NK-92 (cell line): Measurements from ENCODE around the gene PDGFA.

ENCODE experiments used
- DNase-seq: peaks from one replicate; lab custom pipeline; 2025; ENCODE audit not compliant: unreplicated experiment; lab: John Stamatoyannopoulos, UW

Gene PDGFA

DNA sequence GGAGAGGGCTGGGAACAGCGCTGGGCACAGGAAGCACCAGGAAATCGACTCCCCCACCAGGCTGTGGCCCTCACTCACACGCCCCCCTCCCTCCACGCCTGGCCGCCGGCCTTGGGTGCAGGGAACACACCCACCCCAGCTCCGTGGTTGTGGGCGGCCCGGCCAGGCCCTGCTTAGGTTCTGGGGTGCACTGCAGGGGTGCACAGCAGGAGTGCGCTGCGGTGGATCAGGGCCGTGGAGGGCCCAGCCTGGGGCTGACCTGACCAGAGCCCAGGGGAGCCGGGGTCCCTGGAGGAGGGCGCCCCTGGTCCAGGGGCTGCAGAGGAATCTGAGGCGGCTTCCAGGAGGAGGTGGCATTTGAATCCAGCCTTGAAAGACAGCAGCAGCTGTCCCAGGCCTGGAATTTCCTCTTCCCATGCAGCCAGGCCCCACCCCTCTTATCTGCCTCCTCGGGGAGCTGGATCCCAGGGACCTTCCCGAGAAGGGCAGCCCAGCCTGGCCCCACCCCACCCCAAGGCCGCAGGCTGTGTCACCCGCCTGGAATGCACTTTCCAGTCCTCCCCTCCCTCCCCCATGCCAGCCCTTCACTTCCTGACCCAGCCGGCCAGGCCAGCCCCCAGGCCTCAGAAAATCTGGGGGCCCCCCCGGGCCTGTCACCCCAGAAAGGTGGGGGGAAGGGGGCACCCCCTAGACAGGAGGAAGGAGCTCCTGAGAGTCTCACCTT lies 18.4 kb upstream of the PDGFA start:
- DNase-seq = no peak

DNA sequence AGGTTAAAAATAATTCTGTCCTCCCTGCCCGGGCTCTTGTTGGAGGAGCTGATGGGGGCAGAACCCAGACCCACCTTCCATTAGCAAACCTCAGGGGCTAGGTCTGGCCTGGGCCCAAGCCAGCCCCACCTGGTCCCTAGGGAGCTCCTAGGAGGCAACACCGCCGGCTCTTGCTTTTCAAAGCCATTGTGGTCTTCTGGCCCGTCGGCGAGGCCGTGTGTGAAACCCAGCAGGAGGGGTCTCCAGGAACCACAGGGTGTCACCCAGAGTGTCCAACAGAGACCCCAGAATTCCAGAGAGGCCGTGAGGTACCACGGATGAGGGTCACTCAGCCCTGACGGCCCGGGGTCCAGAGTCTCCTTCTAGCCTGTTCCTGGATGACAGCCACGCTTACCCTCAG lies 16.6 kb upstream of the PDGFA start:
- DNase-seq = no peak

DNA sequence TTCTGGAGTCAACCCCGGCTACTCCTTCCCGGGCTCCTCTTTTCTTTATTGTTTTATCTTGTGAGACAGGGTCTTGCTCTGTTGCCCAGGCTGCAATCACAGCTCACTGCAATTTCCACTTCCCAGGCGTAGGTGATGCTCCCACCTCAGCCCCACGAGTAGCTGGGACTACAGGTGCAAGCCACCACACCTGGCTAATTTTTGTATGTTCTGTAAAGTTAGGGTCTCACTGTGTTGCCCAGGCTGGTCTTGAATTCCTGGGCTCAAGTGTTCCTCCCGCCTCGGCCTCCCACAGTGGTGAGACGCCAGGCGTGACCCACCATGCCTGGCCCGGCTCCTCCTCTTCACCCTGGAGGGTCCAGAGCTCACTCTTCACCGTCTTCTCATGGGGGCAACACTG lies 15.3 kb upstream of the PDGFA start:
- DNase-seq = no peak

- DNase-seq = no peak
These were observed 14.4 kb upstream of the PDGFA start for GRCh38 chr7:534075-534474.

GRCh38 chr7:533266-533665 lies 13.6 kb upstream of the PDGFA start:
- no peak for DNase-seq

DNA sequence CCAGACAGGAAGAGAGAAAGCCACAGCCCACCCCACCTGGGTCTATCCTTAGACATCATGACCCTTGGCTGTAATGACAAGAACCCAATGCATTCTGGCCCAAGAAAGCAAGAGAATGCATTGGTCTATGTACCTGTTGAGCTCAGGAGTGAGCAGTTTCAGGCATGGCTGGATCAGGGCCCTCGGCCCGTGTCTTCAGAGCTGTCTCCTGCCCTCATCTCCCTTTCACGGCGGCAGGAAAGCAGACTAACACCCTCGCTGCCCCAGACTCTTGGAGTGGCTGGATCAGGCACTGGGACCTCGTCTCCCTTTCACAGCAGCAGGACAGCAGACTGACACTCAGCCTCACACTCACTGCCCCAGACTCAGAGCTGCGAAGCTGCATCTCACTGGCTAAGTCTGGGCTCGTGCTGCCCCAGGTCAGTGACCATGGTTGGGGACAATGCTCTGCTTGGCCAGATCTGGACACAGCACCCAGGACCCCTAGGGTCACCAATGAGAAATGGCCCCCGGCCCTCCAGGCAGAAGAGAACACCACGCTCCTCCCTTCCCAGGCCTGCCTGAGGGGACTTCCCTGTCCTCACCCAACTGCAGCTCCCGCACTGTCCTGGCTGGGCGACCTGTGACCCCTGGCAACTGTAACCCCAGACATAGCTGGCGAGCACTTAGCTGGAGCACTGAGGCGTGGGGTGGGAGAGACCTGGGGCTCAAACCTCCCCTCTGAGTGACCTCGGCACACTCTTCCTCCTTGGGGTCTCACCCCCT lies 12.9 kb upstream of the PDGFA start:
- DNase-seq = no peak

DNA sequence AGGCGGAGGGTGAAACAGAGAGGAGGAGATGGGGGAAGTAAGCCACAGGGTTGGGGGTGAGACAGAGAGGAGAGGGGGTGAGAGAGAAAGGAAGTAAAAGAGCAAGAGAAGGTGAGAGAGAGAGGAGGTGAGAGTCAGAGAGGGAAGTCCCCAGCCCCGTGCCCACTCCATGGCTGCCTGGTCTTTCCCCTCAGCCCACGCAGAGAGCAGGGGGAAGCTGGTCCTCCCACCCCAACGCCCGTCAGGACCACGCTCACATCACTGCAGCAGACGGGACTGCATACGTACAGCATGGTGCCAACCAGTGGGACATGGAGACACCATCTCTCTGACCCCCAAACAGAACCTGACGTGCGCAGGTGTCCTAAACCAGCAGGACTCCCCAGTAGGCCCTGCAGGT lies 12.1 kb upstream of the PDGFA start:
- no peak for DNase-seq

DNA sequence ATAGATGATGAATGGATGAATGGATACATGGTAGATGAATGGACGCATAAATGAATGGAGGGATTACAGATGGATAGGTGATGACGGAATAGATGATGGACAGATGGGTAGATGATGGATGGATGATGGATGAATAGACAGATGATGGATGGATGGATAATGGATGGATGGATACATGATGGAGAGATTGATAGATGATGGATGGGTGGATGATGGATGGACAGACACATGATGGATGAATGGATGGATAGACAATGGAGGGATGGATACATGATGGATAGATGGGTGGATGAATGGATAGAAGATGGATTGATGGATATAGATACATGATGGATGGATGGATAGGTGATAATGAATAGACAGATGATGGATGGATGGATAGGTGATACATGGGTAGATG lies 8.8 kb upstream of the PDGFA start:
- no peak for DNase-seq

DNA sequence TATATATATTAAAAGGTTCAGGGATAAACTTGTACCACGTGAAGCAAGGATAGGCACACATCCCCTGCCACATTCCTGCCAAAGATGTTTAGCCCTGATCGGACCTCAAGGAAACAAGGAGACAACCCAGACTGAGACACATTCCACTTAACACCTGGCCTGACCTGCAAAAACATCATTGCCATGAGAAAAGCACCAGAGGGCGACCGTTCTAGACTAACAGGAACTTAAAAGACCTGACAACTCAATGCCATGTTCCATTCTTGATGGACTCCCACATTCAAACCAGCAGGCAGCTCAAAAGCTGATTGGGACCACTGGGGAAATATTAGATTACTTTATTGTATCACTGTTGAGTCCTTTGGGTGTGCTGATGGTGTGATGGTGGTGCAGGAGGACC lies 8.1 kb upstream of the PDGFA start:
- no peak for DNase-seq

GRCh38 chr7:526460-527034 lies 6.9 kb upstream of the PDGFA start:
- no peak for DNase-seq

- no peak for DNase-seq
These were observed 6.1 kb upstream of the PDGFA start for GRCh38 chr7:525740-526139.

DNA sequence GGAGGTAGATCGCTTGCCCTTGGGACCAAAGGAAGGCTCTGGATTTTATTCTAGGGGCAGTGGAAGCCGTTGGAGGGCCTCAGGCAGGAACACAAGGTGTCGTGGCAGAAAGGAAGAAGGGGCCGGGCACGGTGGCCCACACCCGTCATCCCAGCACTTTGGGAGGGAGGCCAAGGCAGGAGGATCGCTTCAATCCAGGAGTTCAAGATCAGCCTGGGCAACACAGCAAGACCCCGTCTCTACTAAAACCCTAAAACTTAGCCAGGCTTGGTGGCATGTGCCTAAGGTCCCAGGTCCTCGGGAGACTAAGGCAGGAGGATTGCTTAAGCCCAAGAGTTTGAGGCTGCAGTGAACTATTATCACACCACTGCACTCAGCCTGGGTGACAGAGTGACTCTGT lies 5.2 kb upstream of the PDGFA start:
- DNase-seq = no peak

GRCh38 chr7:523347-524336 lies 4.0 kb upstream of the PDGFA start:
- DNase-seq = no peak

DNA sequence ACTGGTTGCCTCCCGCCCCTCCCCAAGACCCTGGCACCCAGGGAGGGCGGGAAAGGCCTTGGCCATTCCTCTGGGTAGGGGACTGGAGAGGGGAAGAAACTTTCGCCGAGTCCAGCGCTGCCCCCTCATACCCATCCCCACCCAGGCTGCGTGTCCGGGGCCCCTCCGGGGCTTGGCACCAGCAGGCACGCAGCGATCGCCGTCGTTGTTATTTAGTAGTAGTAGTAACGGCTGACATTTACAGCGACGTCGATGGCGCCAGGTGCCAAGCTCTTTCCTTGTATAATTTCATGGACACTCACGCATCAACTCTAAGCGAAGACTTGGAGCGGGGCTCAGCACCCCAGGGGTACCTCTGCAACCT lies 3.3 kb upstream of the PDGFA start:
- DNase-seq = no peak

- DNase-seq = no peak
These were observed 2.7 kb upstream of the PDGFA start for GRCh38 chr7:522071-522950.

DNA sequence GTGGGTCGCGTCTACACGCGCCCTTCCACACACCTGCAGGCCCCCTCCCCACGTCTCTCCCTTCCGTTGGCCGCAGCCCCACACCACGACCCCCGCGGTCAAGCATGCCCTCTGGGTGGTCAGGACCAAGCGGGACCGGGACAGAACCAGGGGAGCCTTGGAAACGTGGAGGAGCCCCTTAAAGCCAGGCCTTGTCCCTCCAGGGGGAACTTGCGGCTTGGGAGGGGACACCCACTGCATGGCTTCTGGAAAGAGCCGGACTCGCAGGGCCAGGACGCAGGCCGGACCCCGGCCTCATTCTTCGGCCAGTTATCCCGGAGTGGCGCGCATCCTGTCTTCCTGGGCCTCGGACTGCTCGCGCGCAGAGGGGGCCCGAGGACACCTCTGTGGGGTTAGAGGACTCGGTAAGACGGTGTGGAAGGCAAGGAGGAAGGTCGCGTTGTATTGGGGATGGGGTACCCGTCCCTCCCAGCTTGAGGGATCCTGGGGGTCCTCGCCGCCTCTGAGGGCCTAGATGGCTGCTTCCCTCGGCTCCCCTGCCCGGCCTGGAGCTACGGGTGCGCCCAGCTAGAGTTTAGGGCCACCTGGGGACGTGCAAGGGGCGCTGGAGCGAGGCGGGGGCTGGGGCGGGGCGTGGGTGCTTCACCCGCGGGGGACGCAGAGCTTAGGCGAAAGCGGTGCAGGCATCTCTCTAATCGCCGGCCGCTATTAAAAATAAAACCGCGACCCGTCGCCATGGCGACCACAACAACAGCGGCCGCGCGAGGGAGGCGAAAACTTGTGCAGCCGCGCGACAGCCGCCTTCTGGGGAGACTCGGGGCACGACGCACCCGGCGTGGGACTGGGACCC lies 1.8 kb upstream of the PDGFA start:
- DNase-seq = no peak

DNA sequence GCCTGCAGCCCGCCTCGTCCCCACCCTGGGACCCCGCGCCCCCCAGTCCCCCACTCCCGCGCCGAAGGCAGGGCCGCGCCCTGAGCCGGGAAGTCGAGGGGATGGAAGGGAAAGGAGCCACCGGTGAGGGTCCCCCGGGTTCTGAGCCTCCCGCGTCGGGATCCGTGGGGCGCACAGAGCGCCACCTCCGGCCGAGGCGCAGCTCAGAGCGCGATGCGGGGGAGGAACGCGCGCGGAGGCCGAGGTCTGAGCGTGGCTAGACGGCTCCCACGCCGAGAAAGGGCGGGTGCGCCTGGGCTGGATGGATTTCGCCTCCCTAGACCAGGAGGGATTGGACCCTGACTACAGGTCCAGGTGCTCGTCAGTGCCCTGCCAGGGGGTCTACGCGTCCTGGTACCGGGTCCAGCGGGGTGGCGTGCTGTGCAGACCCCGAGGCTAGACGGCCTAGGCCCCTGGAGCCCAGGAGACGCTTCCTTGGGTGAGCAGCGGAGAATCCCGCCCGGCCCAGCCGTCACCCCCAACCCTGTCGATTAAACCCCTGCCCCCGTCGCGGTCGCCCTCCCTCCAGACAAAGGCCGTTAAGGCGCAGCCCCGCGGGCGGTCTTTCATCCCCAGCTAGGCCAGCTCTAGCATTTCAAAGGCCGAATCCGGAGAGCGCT lies 986 bp upstream of the PDGFA start:
- DNase-seq = no peak

GRCh38 chr7:518630-519483 lies 789 bp downstream of the PDGFA start:
- DNase-seq = no peak
